SU-DHL-6 (cell line): ENCODE measurements around the gene KIAA1586.

Experiments
- EZH2phosphoT487 ChIP-seq: fragments of 200-600 bp; sonication (generic), shearing (Covaris generic); conservative IDR thresholded peaks from 2 replicates; pipeline ENCODE4 v1.6.1; 2018; ENCODE audit warnings: mild to moderate bottlenecking, antibody characterized with exemption, low read length, moderate library complexity, mixed read lengths
- TF ChIP-seq, protein P1 (sequence below): fragments of 200-600 bp; sonication (generic); IDR thresholded peaks from one replicate; pipeline ENCODE4 v1.5.1; 2017; ENCODE audit warnings: antibody characterized with exemption, mild to moderate bottlenecking, low read length, moderate library complexity; ENCODE audit not compliant: insufficient read depth, poor library complexity, severe bottlenecking

GRCh38 chr6:57029213-57029612, 17.3 kb upstream of the KIAA1586 start:
- TF ChIP-seq, protein P1, sequence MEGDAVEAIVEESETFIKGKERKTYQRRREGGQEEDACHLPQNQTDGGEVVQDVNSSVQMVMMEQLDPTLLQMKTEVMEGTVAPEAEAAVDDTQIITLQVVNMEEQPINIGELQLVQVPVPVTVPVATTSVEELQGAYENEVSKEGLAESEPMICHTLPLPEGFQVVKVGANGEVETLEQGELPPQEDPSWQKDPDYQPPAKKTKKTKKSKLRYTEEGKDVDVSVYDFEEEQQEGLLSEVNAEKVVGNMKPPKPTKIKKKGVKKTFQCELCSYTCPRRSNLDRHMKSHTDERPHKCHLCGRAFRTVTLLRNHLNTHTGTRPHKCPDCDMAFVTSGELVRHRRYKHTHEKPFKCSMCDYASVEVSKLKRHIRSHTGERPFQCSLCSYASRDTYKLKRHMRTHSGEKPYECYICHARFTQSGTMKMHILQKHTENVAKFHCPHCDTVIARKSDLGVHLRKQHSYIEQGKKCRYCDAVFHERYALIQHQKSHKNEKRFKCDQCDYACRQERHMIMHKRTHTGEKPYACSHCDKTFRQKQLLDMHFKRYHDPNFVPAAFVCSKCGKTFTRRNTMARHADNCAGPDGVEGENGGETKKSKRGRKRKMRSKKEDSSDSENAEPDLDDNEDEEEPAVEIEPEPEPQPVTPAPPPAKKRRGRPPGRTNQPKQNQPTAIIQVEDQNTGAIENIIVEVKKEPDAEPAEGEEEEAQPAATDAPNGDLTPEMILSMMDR, result no peak
- TF ChIP-seq EZH2phosphoT487, result no peak
